HCT116 (cell line): ENCODE results near the gene OR7G2. TPM values are rescaled to one million over a fixed set of nuclear protein-coding genes. Genes with fewer than 3 reads are reported as not detected.
A peak's percentile ranks its signal among the peaks of the same experiment; 100 is the strongest.
"Not testable (repeated sequence)": the region's sequence is repeated elsewhere in the genome, so short reads cannot be mapped to it uniquely, and the experiment has no call there.

Experiments
- ATAC-seq: fragments of 200-7000 bp; cut with Tn5 transposase; 2 replicates; pipeline ENCODE4 v1.9.1; 2020; ENCODE audit warnings: mild to moderate bottlenecking, moderate library complexity
- BruUV-seq: library from RNA; stranded (reverse); fragments of 400-500 nt; replicated peaks from 2 replicates; lab custom pipeline; 2021; lab: Mats Ljungman, UMichigan
- CTCF ChIA-PET: fragments of 300-600 bp; sonication (Branson Sonifier 250); formaldehyde crosslinking; loops from one replicate; lab custom pipeline; 2021; ENCODE audit warnings: antibody characterized with exemption; lab: Charles Lee
- POLR2A ChIA-PET: fragments of 300-600, 350-600 bp; sonication (Branson Sonifier 250); formaldehyde crosslinking; loops from one replicate; lab custom pipeline; 2021; ENCODE audit warnings: antibody characterized with exemption; lab: Charles Lee
- RAD21 ChIA-PET, 2 experiments: fragments of 300-600 bp; sonication (Branson Sonifier 250); formaldehyde crosslinking; loops; one replicate each; lab custom pipeline; 2023; ENCODE audit warnings: low total read pairs in 2 of 2; ENCODE audit not compliant: uncharacterized antibody in 2 of 2, unreplicated experiment in 2 of 2, low non-redundant PET in 1 of 2; lab: Charles Lee
- DNase-seq: peaks from one replicate; pipeline ENCODE4 v3.0.0-alpha.2; 2010; ENCODE audit warnings: low read depth, low spot score
- H2AFZ ChIP-seq: fragments of 200-600 bp; shearing (Covaris generic), sonication (generic); 2 replicates; pipeline ENCODE4 v1.6.1; 2017; ENCODE audit warnings: low read depth, mixed run types, mixed read lengths, antibody characterized with exemption, low read length; ENCODE audit not compliant: poor library complexity, severe bottlenecking
- H3K27ac ChIP-seq: 2 replicates; pipeline ENCODE4 v1.5.1; 2012; ENCODE audit warnings: low read depth, low read length
- H3K27me3 ChIP-seq: fragments of 200-600 bp; sonication (generic); 2 replicates; pipeline ENCODE4 v1.6.1; 2016; ENCODE audit warnings: mixed run types, low read length, mixed read lengths; ENCODE audit not compliant: insufficient read depth
- H3K36me3 ChIP-seq, 2 experiments: fragments of 200-500 bp in 1 of 2; fragments of 200-600 bp in 1 of 2; sonication (Bioruptor generic) in 1 of 2; sonication (generic) in 1 of 2; 2 replicates each; pipeline versions ENCODE4 v1.5.1 to v1.6.1; 2014 to 2016; ENCODE audit warnings: low read length in 2 of 2, inconsistent platforms in 1 of 2, mixed read lengths in 1 of 2, mixed run types in 1 of 2; ENCODE audit not compliant: insufficient read depth in 2 of 2, control insufficient read depth in 1 of 2
- H3K4me1 ChIP-seq, 2 experiments: fragments of 200-600 bp in 1 of 2; sonication (generic) in 1 of 2; 2 replicates each; pipeline versions ENCODE4 v1.5.1 to v1.6.1; 2012 to 2017; ENCODE audit warnings: low read length in 2 of 2, inconsistent platforms in 1 of 2, mild to moderate bottlenecking in 1 of 2, mixed read lengths in 1 of 2, mixed run types in 1 of 2, moderate library complexity in 1 of 2; ENCODE audit not compliant: insufficient read depth in 2 of 2, control insufficient read depth in 1 of 2
- H3K4me2 ChIP-seq: fragments of 200-600 bp; sonication (generic); 2 replicates; pipeline ENCODE4 v1.6.1; 2017; ENCODE audit warnings: mixed run types, low read length, mixed read lengths
- H3K4me3 ChIP-seq, 2 experiments: fragments of 200-600 bp in 1 of 2; sonication (generic) in 1 of 2; replicated peaks in 1 of 2; 2 replicates each; pipeline ENCODE4 v1.5.1; 2011 to 2016; ENCODE audit warnings: low read length in 2 of 2, control low read depth in 1 of 2, low read depth in 1 of 2, mild to moderate bottlenecking in 1 of 2, mixed read lengths in 1 of 2, mixed run types in 1 of 2
- H3K79me2 ChIP-seq: fragments of 200-600 bp; sonication (generic); 2 replicates; pipeline ENCODE4 v1.6.1; 2017; ENCODE audit warnings: mild to moderate bottlenecking, mixed run types, low read length, moderate library complexity, mixed read lengths; ENCODE audit not compliant: insufficient read depth
- H3K9ac ChIP-seq: fragments of 200-600 bp; sonication (generic); 2 replicates; pipeline ENCODE4 v1.6.1; 2016; ENCODE audit warnings: low read length, mixed read lengths
- H3K9me2 ChIP-seq: fragments of 200-600 bp; sonication (generic), shearing (Covaris generic); 2 replicates; pipeline ENCODE4 v1.6.1; 2017; ENCODE audit warnings: mixed run types, mild to moderate bottlenecking, moderate library complexity; ENCODE audit not compliant: insufficient read depth
- H3K9me3 ChIP-seq, 2 experiments: fragments of 200-500 bp in 1 of 2; fragments of 200-600 bp in 1 of 2; sonication (Bioruptor generic) in 1 of 2; sonication (generic) in 1 of 2; 2 replicates each; pipeline ENCODE4 v1.6.1; 2014 to 2017; ENCODE audit warnings: low read length in 2 of 2, mixed read lengths in 2 of 2, inconsistent platforms in 1 of 2, low read depth in 1 of 2, mild to moderate bottlenecking in 1 of 2, mixed run types in 1 of 2, moderate library complexity in 1 of 2; ENCODE audit not compliant: control insufficient read depth in 1 of 2, insufficient read depth in 1 of 2
- H4K20me1 ChIP-seq: fragments of 200-600 bp; sonication (generic), shearing (Covaris generic); 2 replicates; pipeline ENCODE4 v1.6.1; 2017; ENCODE audit warnings: mixed run types, mild to moderate bottlenecking, moderate library complexity; ENCODE audit not compliant: insufficient read depth
- EGR1 ChIP-seq: IDR thresholded peaks from 2 replicates; pipeline ENCODE4 v1.6.1; 2012; ENCODE audit warnings: low read depth
- RAD21 ChIP-seq: IDR thresholded peaks from 2 replicates; pipeline ENCODE4 v1.6.1; 2012; ENCODE audit warnings: low read depth, mild to moderate bottlenecking
- SRF ChIP-seq: IDR thresholded peaks from 2 replicates; pipeline ENCODE4 v1.6.1; 2012; ENCODE audit warnings: low read depth
- TCF7L2 ChIP-seq: IDR thresholded peaks from 2 replicates; pipeline ENCODE4 v1.7.0; 2011; ENCODE audit warnings: borderline replicate concordance, inconsistent platforms; ENCODE audit not compliant: insufficient read depth, insufficient read length; ENCODE audit errors: extremely low read depth
- ZBTB33 ChIP-seq: IDR thresholded peaks from 2 replicates; pipeline ENCODE4 v1.6.1; 2011; ENCODE audit warnings: mild to moderate bottlenecking, low read length, moderate library complexity; ENCODE audit not compliant: insufficient replicate concordance; ENCODE audit errors: extremely low read depth
- intact Hi-C: fragments of 100-400 bp; cut with micrococcal nuclease; formaldehyde crosslinking; loops from 2 replicates; pipeline ENCODE4 v1.10.0; 2022
- total RNA-seq: library from RNA; stranded (reverse); gene quantifications from one replicate; pipeline ENCODE4 v1.2.1, GENCODE V29; 2021; ENCODE audit not compliant: unreplicated experiment
- TF ChIP-seq, protein P1 (sequence below), 3 experiments: fragments of 200-600 bp in 1 of 3; sonication (generic) in 1 of 3; IDR thresholded peaks in 2 of 3; conservative IDR thresholded peaks in 1 of 3; 2 replicates each; pipeline ENCODE4 v1.5.1; 2012 to 2017; ENCODE audit warnings: low read depth in 2 of 3, low read length in 2 of 3, antibody characterized with exemption in 1 of 3, borderline replicate concordance in 1 of 3, control low read depth in 1 of 3, mild to moderate bottlenecking in 1 of 3, mixed read lengths in 1 of 3, mixed run types in 1 of 3, moderate library complexity in 1 of 3; ENCODE audit not compliant: insufficient read depth in 1 of 3
- TF ChIP-seq, protein P2 (sequence below): IDR thresholded peaks from 2 replicates; pipeline ENCODE4 v1.6.1; 2012

Gene OR7G2
- total RNA-seq, 1 experiment from 2014 or later: not detected

DNA sequence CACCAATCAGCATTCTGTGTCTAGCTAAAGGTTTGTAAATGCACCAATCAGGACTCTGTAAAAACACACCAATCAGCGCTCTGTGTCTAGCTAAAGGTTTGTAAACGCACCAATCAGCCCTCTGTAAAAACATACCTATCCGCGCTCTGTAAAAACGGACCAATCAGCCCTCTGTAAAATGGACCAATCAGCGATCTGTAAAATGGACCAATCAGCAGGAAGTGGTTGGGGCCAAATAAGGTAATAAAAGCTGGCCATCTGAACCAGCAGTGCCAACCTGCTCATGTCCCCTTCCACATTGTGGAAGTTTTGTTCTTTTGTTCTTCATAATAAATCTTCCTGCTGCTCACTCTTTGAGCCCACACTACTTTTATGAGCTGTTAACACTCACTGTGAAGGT is 53.6 kb downstream of the OR7G2 start:
- H3K79me2 ChIP-seq, H3K36me3 ChIP-seq, H3K9me2 ChIP-seq, DNase-seq, H3K9me3 ChIP-seq, POLR2A ChIA-PET, RAD21 ChIA-PET, H3K27ac ChIP-seq, H4K20me1 ChIP-seq, intact Hi-C loops, ATAC-seq, BruUV-seq, H3K9ac ChIP-seq, CTCF ChIA-PET, H3K4me2 ChIP-seq, H2AFZ ChIP-seq, H3K4me3 ChIP-seq, H3K27me3 ChIP-seq: not testable (repeated sequence)
- TF ChIP-seq SRF: peak; percentile 54; the same call in 1 of the 2 replicates
- peaks cover 19 to 29% of the 10 kb centered on the region in 2 experiments for H3K4me1 ChIP-seq

GRCh38 chr19:9052894-9053293 is 54.4 kb downstream of the OR7G2 start:
- Histone ChIP-seq H3K27me3 (no peaks in the 10 kb centered on the region), H3K9ac (no peak overlapping the region), H3K9me3 (no peaks in the 10 kb centered on the region), H4K20me1 (no peaks in the 10 kb centered on the region), H2AFZ (no peak overlapping the region), H3K36me3 (no peaks in the 10 kb centered on the region), H3K27ac (no peak overlapping the region), H3K4me1 (peaks cover 19 to 29% of the 10 kb centered on the region in 2 experiments), H3K79me2 (no peaks in the 10 kb centered on the region), H3K4me3 (no peak overlapping the region), H3K9me2 (no peaks in the 10 kb centered on the region), H3K4me2 (no peak overlapping the region)
- CTCF ChIA-PET: no interaction called here
- BruUV-seq: no TSS peak
- POLR2A ChIA-PET: no interaction called here
- TF ChIP-seq EGR1 (no peak), ZBTB33 (no peak), RAD21 (no peak), TCF7L2 (no peak)
- TF ChIP-seq, protein P1, sequence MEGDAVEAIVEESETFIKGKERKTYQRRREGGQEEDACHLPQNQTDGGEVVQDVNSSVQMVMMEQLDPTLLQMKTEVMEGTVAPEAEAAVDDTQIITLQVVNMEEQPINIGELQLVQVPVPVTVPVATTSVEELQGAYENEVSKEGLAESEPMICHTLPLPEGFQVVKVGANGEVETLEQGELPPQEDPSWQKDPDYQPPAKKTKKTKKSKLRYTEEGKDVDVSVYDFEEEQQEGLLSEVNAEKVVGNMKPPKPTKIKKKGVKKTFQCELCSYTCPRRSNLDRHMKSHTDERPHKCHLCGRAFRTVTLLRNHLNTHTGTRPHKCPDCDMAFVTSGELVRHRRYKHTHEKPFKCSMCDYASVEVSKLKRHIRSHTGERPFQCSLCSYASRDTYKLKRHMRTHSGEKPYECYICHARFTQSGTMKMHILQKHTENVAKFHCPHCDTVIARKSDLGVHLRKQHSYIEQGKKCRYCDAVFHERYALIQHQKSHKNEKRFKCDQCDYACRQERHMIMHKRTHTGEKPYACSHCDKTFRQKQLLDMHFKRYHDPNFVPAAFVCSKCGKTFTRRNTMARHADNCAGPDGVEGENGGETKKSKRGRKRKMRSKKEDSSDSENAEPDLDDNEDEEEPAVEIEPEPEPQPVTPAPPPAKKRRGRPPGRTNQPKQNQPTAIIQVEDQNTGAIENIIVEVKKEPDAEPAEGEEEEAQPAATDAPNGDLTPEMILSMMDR (IDR thresholded peaks at IDR 0.05 in 2 of 3, conservative IDR thresholded peaks at IDR 0.05 in 1 of 3; ENCODE audit: borderline replicate concordance in 1 of 3, insufficient read depth in 1 of 3, low read depth in 2 of 3, low read length in 2 of 3): no peak
- TF ChIP-seq, protein P2, sequence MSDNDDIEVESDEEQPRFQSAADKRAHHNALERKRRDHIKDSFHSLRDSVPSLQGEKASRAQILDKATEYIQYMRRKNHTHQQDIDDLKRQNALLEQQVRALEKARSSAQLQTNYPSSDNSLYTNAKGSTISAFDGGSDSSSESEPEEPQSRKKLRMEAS: no peak
- ATAC-seq (no peak), DNase-seq (no peak)
- RAD21 ChIA-PET: no interaction called here
- intact Hi-C loops: no loop called here
